ENCODE results near the gene EIF2S2. TPM values are rescaled to one million over a fixed set of nuclear protein-coding genes. Genes with fewer than 3 reads are reported as not detected.

The EIF2S2 gene
- total and polyA plus RNA-seq, 5 donors from 2014 or later: 21.1 to 29.0 (median 23.2) TPM

DNA sequence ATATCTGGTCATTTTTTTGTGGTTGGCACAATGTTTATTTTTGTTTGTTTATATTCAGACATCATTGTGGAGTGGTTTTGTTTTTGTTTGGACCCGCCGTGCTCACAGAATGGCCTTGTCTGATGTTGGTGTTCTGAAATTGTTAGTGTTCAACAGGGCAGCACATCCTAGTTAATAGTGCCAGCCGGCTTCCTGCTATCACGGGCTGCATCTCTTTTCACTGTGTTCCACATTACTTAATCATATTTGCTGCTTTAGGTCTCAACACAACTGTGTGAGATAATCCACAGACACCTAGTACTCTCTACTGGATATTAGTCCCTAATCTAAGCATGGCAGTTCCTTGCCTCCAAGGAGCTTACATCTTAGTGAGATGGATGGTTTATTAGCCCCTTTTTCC, 2.8 kb upstream of the EIF2S2 start:
- Mint-ChIP-seq H3K27me3 (peaks cover 23% of the 10 kb centered on the region), H3K4me3 (peak overlapping the region in 3 of 4 donors; percentile 15 to 71 (median 16)), H3K4me1 (peaks cover 5 to 31% (median 19%) of the 10 kb centered on the region in 4 donors), H3K27ac (no peak overlapping the region), H3K36me3 (peaks cover 3% of the 10 kb centered on the region), H3K9me3 (peaks cover 0 to 1% (median 0%) of the 10 kb centered on the region in 7 donors)
- Histone ChIP-seq H3K9me3 (ENCODE audit: control insufficient read depth in 2 of 2, low read length in 2 of 2) (no peaks in the 10 kb centered on the region), H3K27ac (ENCODE audit: insufficient read depth, low read length, poor library complexity, severe bottlenecking) (no peak overlapping the region), H3K4me1 (ENCODE audit: control insufficient read depth, insufficient read depth, low read length, poor library complexity, severe bottlenecking) (peaks cover 22% of the 10 kb centered on the region), H3K36me3 (ENCODE audit: control insufficient read depth, insufficient read depth, low read length) (no peaks in the 10 kb centered on the region), H3K4me3 (ENCODE audit: low read depth, low read length) (no peak overlapping the region), H3K27me3 (ENCODE audit: control insufficient read depth, insufficient read depth, low read length) (no peaks in the 10 kb centered on the region)
- ATAC-seq (ENCODE audit: low read depth in 2 of 2): no peak
- no peak for DNase-seq

- Mint-ChIP-seq H3K4me3 (peak overlapping the region; percentile 94 to 97 (median 97)), H3K27me3 (peaks cover 17% of the 10 kb centered on the region), H3K9me3 (peaks cover 0 to 1% (median 0%) of the 10 kb centered on the region in 7 donors), H3K36me3 (peaks cover 3% of the 10 kb centered on the region), H3K27ac (peak overlapping the region; percentile 98 to 100 (median 99)), H3K4me1 (peaks cover 15 to 51% (median 38%) of the 10 kb centered on the region in 4 donors)
- ATAC-seq (ENCODE audit: low read depth in 2 of 2) (no peak), DNase-seq (no peak)
- H3K4me1 ChIP-seq (ENCODE audit: control insufficient read depth, insufficient read depth, low read length, poor library complexity, severe bottlenecking): peaks cover 43% of the 10 kb centered on the region
- peak overlapping the region; percentile 88 for H3K4me3 ChIP-seq (ENCODE audit: low read depth, low read length)
- H3K27me3 ChIP-seq (ENCODE audit: control insufficient read depth, insufficient read depth, low read length): no peaks in the 10 kb centered on the region
- no peaks in the 10 kb centered on the region for H3K9me3 ChIP-seq (ENCODE audit: control insufficient read depth in 2 of 2, low read length in 2 of 2)
- peak overlapping the region; percentile 78 for H3K27ac ChIP-seq (ENCODE audit: insufficient read depth, low read length, poor library complexity, severe bottlenecking)
- H3K36me3 ChIP-seq (ENCODE audit: control insufficient read depth, insufficient read depth, low read length): peaks cover 10% of the 10 kb centered on the region
Observed at GRCh38 chr20:34112600-34113101, 608 bp upstream of the EIF2S2 start.

DNA sequence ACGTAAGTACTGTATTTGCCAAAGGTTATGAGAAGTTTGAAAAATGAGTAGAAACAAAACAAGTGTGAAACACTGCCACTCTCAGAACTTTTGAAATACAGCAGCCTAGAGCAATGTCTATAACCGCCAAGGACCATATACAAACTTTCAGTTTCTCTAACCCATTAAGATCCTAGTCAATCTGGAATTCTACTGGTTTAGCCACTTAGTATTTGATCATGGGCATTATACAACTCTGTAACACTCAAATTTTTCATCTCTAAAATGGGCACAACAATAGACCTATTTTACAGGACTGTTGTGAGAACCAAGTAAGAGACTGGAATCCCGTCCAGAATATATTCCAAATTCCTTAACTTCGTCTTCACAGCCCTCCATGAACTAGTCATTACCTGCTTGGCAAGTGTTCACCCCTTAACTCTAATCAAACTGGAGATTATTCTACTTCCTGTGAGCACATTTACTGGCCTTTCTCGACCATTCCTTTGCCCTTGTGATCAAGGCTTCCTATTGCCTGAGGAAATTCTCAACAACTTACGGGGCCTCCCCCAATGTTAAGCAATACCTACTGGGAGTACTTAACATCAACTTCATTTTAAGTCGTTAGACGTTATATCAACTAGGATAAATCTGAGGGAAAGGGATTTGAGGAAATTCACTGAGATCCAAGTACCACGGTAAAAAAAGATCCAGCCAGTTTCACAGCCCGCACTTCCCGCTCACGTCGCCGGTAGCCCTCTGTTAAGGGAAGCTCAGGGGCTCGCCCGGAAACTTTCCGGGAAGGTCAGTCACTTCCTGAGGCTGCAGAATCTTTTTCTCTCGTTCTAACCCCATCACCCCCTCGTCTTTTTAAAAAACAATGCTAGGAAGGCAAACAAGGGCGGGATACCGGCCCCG, 1.1 kb downstream of the EIF2S2 start:
- H3K36me3 Mint-ChIP-seq: peaks cover 3% of the 10 kb centered on the region
- H3K27ac ChIP-seq (ENCODE audit: insufficient read depth, low read length, poor library complexity, severe bottlenecking): peak overlapping the region; percentile 96
- peak overlapping the region; percentile 94 to 97 (median 97) for H3K4me3 Mint-ChIP-seq
- H3K27ac Mint-ChIP-seq: peak overlapping the region; percentile 93 to 99 (median 98)
- no peak for ATAC-seq (ENCODE audit: low read depth in 2 of 2)
- H3K9me3 ChIP-seq (ENCODE audit: control insufficient read depth in 2 of 2, low read length in 2 of 2): no peaks in the 10 kb centered on the region
- no peaks in the 10 kb centered on the region for H3K27me3 ChIP-seq (ENCODE audit: control insufficient read depth, insufficient read depth, low read length)
- H3K4me3 ChIP-seq (ENCODE audit: low read depth, low read length): peak overlapping the region; percentile 95
- H3K36me3 ChIP-seq (ENCODE audit: control insufficient read depth, insufficient read depth, low read length): peaks cover 16% of the 10 kb centered on the region
- H3K4me1 Mint-ChIP-seq: peaks cover 19 to 64% (median 51%) of the 10 kb centered on the region in 4 donors
- peaks cover 60% of the 10 kb centered on the region for H3K4me1 ChIP-seq (ENCODE audit: control insufficient read depth, insufficient read depth, low read length, poor library complexity, severe bottlenecking)
- H3K9me3 Mint-ChIP-seq: no peaks in the 10 kb centered on the region
- DNase-seq: peak in 2 of 3 donors; percentile 22 to 47
- peaks cover 6% of the 10 kb centered on the region for H3K27me3 Mint-ChIP-seq

- H3K4me3 Mint-ChIP-seq: peak overlapping the region; percentile 94 to 97 (median 97)
- peaks cover 64% of the 10 kb centered on the region for H3K4me1 ChIP-seq (ENCODE audit: control insufficient read depth, insufficient read depth, low read length, poor library complexity, severe bottlenecking)
- H3K36me3 Mint-ChIP-seq: peaks cover 8% of the 10 kb centered on the region
- peak overlapping the region; percentile 95 for H3K4me3 ChIP-seq (ENCODE audit: low read depth, low read length)
- no peaks in the 10 kb centered on the region for H3K27me3 ChIP-seq (ENCODE audit: control insufficient read depth, insufficient read depth, low read length)
- peak overlapping the region; percentile 96 for H3K27ac ChIP-seq (ENCODE audit: insufficient read depth, low read length, poor library complexity, severe bottlenecking)
- peaks cover 24 to 72% (median 58%) of the 10 kb centered on the region in 4 donors for H3K4me1 Mint-ChIP-seq
- H3K27me3 Mint-ChIP-seq: peaks cover 6% of the 10 kb centered on the region
- H3K9me3 ChIP-seq (ENCODE audit: control insufficient read depth in 2 of 2, low read length in 2 of 2): no peaks in the 10 kb centered on the region
- H3K36me3 ChIP-seq (ENCODE audit: control insufficient read depth, insufficient read depth, low read length): peaks cover 18% of the 10 kb centered on the region
- peak overlapping the region; percentile 93 to 99 (median 98) for H3K27ac Mint-ChIP-seq
- no peak for DNase-seq
- no peaks in the 10 kb centered on the region for H3K9me3 Mint-ChIP-seq
- no peak for ATAC-seq (ENCODE audit: low read depth in 2 of 2)
Observed at GRCh38 chr20:34110025-34110744, 1.9 kb downstream of the EIF2S2 start.

- Histone ChIP-seq H3K4me3 (ENCODE audit: low read depth, low read length) (peak overlapping the region; percentile 61), H3K9me3 (ENCODE audit: control insufficient read depth in 2 of 2, low read length in 2 of 2) (no peaks in the 10 kb centered on the region), H3K36me3 (ENCODE audit: control insufficient read depth, insufficient read depth, low read length) (peaks cover 25% of the 10 kb centered on the region), H3K27ac (ENCODE audit: insufficient read depth, low read length, poor library complexity, severe bottlenecking) (no peak overlapping the region), H3K27me3 (ENCODE audit: control insufficient read depth, insufficient read depth, low read length) (no peaks in the 10 kb centered on the region), H3K4me1 (ENCODE audit: control insufficient read depth, insufficient read depth, low read length, poor library complexity, severe bottlenecking) (peaks cover 64% of the 10 kb centered on the region)
- peaks cover 6% of the 10 kb centered on the region for H3K27me3 Mint-ChIP-seq
- H3K36me3 Mint-ChIP-seq: peaks cover 15% of the 10 kb centered on the region
- DNase-seq: no peak
- ATAC-seq (ENCODE audit: low read depth in 2 of 2): no peak
- H3K27ac Mint-ChIP-seq: peak overlapping the region; percentile 26 to 98 (median 81)
- H3K9me3 Mint-ChIP-seq: no peaks in the 10 kb centered on the region
- H3K4me1 Mint-ChIP-seq: peaks cover 25 to 76% (median 65%) of the 10 kb centered on the region in 4 donors
- H3K4me3 Mint-ChIP-seq: peak overlapping the region; percentile 69 to 94 (median 78)
Observed at GRCh38 chr20:34109442-34109841, 2.6 kb downstream of the EIF2S2 start.

DNA sequence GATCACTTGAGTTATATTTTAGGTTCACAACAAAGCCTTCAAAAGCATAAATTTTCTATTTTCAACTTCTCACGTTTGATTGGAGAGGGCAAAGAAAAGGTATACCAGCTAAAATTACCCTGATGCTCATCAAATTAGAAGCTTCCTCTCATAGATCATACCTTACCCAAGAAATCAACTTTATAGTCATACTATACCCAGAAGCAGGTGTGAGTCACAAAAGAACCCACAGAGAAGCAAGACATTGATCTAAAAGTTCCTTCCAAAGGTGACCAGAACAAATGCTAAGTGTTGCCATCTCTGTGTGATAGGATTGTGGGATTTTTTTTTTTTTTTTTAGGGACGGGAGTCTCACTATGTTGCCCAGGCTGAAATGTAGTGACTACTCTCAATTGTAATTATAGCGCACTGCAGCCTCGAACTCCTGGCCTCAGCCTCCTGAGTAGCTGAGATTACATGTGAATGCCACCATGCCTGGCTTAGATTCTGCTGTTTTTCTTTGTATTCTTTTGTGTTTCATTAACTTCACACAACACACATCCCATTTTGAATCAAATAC, 3.3 kb downstream of the EIF2S2 start:
- no peaks in the 10 kb centered on the region for H3K27me3 ChIP-seq (ENCODE audit: control insufficient read depth, insufficient read depth, low read length)
- H3K4me1 Mint-ChIP-seq: peaks cover 31 to 82% (median 69%) of the 10 kb centered on the region in 4 donors
- peaks cover 33% of the 10 kb centered on the region for H3K36me3 ChIP-seq (ENCODE audit: control insufficient read depth, insufficient read depth, low read length)
- peak in 1 of 3 donors; percentile 31 for DNase-seq
- peak overlapping the region; percentile 61 for H3K4me3 ChIP-seq (ENCODE audit: low read depth, low read length)
- H3K27me3 Mint-ChIP-seq: peaks cover 6% of the 10 kb centered on the region
- no peaks in the 10 kb centered on the region for H3K9me3 ChIP-seq (ENCODE audit: control insufficient read depth in 2 of 2, low read length in 2 of 2)
- no peaks in the 10 kb centered on the region for H3K9me3 Mint-ChIP-seq
- ATAC-seq (ENCODE audit: low read depth in 2 of 2): no peak
- H3K27ac ChIP-seq (ENCODE audit: insufficient read depth, low read length, poor library complexity, severe bottlenecking): no peak overlapping the region
- peaks cover 21% of the 10 kb centered on the region for H3K36me3 Mint-ChIP-seq
- H3K4me3 Mint-ChIP-seq: peak overlapping the region; percentile 69 to 94 (median 72)
- peak overlapping the region in 2 of 3 donors; percentile 47 to 58 for H3K27ac Mint-ChIP-seq
- peaks cover 64% of the 10 kb centered on the region for H3K4me1 ChIP-seq (ENCODE audit: control insufficient read depth, insufficient read depth, low read length, poor library complexity, severe bottlenecking)

GRCh38 chr20:34105978-34106675, 5.9 kb downstream of the EIF2S2 start:
- Mint-ChIP-seq H3K9me3 (no peaks in the 10 kb centered on the region), H3K36me3 (peaks cover 32% of the 10 kb centered on the region), H3K27me3 (no peaks in the 10 kb centered on the region), H3K27ac (peak overlapping the region in 2 of 3 donors; percentile 82 to 90), H3K4me3 (peak overlapping the region in 2 of 4 donors; percentile 11 to 40), H3K4me1 (peaks cover 39 to 88% (median 76%) of the 10 kb centered on the region in 4 donors)
- DNase-seq (no peak), ATAC-seq (ENCODE audit: low read depth in 2 of 2) (no peak)
- Histone ChIP-seq H3K36me3 (ENCODE audit: control insufficient read depth, insufficient read depth, low read length) (peaks cover 56% of the 10 kb centered on the region), H3K27me3 (ENCODE audit: control insufficient read depth, insufficient read depth, low read length) (no peaks in the 10 kb centered on the region), H3K27ac (ENCODE audit: insufficient read depth, low read length, poor library complexity, severe bottlenecking) (no peak overlapping the region), H3K4me1 (ENCODE audit: control insufficient read depth, insufficient read depth, low read length, poor library complexity, severe bottlenecking) (peaks cover 63% of the 10 kb centered on the region), H3K9me3 (ENCODE audit: control insufficient read depth in 2 of 2, low read length in 2 of 2) (no peaks in the 10 kb centered on the region), H3K4me3 (ENCODE audit: low read depth, low read length) (no peak overlapping the region)
